ENCODE measurements around the gene KCNQ1. TPM values are rescaled to one million over a fixed set of nuclear protein-coding genes. Genes with fewer than 3 reads are reported as not detected.

The KCNQ1 gene
- polyA plus RNA-seq, 1 experiment = not detected

GRCh38 chr11:2789791-2790567 is 345.2 kb downstream of the KCNQ1 start:
- peaks cover 6% of the 10 kb centered on the region; the same call in 1 of the 2 replicates for H3K9me3 ChIP-seq (ENCODE audit: control insufficient read depth, insufficient read depth, low read length)
- no peak for DNase-seq (ENCODE audit: low read depth, low spot score)
- H3K4me3 ChIP-seq (ENCODE audit: low read depth, low read length) = no peak overlapping the region
- H3K27ac ChIP-seq (ENCODE audit: low read depth, low read length) = no peak overlapping the region
- ChIA-PET POLR2A (no interaction called here), CTCF (no interaction called here)
- peaks cover 56% of the 10 kb centered on the region for H3K27me3 ChIP-seq (ENCODE audit: control insufficient read depth, insufficient read depth, low read length)
- TF ChIP-seq, protein P1, sequence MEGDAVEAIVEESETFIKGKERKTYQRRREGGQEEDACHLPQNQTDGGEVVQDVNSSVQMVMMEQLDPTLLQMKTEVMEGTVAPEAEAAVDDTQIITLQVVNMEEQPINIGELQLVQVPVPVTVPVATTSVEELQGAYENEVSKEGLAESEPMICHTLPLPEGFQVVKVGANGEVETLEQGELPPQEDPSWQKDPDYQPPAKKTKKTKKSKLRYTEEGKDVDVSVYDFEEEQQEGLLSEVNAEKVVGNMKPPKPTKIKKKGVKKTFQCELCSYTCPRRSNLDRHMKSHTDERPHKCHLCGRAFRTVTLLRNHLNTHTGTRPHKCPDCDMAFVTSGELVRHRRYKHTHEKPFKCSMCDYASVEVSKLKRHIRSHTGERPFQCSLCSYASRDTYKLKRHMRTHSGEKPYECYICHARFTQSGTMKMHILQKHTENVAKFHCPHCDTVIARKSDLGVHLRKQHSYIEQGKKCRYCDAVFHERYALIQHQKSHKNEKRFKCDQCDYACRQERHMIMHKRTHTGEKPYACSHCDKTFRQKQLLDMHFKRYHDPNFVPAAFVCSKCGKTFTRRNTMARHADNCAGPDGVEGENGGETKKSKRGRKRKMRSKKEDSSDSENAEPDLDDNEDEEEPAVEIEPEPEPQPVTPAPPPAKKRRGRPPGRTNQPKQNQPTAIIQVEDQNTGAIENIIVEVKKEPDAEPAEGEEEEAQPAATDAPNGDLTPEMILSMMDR (IDR thresholded peaks at IDR 0.05; ENCODE audit: low read depth, low read length) = no peak

DNA sequence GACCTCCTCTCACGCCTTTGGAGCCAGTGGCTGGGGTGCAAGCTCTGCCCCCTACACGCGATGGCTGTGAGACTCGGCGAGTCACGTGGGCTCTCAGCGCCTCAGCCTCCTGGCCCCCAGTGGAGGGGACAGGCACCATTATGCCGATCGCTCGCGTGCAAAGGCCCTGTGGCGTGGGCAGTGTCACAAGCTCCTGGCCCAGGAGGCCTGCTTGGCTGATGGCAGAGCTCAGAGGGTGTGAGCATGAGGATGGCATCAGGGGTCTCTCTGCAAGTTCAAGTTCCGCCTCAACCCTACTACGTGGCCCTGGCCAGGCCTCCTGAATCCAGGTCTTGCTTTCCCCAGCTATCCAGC is 345.7 kb downstream of the KCNQ1 start:
- Histone ChIP-seq H3K9me3 (ENCODE audit: control insufficient read depth, insufficient read depth, low read length) (peaks cover 6% of the 10 kb centered on the region; the same call in 1 of the 2 replicates), H3K4me3 (ENCODE audit: low read depth, low read length) (no peak overlapping the region), H3K27me3 (ENCODE audit: control insufficient read depth, insufficient read depth, low read length) (peaks cover 56% of the 10 kb centered on the region), H3K27ac (ENCODE audit: low read depth, low read length) (no peak overlapping the region)
- CTCF ChIA-PET = no interaction called here
- DNase-seq (ENCODE audit: low read depth, low spot score) = no peak
- POLR2A ChIA-PET = no interaction called here
- TF ChIP-seq, protein P1 (IDR thresholded peaks at IDR 0.05; ENCODE audit: low read depth, low read length) = no peak

GRCh38 chr11:2791139-2791520 is 346.3 kb downstream of the KCNQ1 start:
- TF ChIP-seq, protein P1 (IDR thresholded peaks at IDR 0.05; ENCODE audit: low read depth, low read length) = no peak
- no peak overlapping the region for H3K27ac ChIP-seq (ENCODE audit: low read depth, low read length)
- H3K9me3 ChIP-seq (ENCODE audit: control insufficient read depth, insufficient read depth, low read length) = peaks cover 6% of the 10 kb centered on the region; the same call in 1 of the 2 replicates
- H3K4me3 ChIP-seq (ENCODE audit: low read depth, low read length) = no peak overlapping the region
- CTCF ChIA-PET = no interaction called here
- POLR2A ChIA-PET = no interaction called here
- peaks cover 56% of the 10 kb centered on the region for H3K27me3 ChIP-seq (ENCODE audit: control insufficient read depth, insufficient read depth, low read length)
- no peak for DNase-seq (ENCODE audit: low read depth, low spot score)

DNA sequence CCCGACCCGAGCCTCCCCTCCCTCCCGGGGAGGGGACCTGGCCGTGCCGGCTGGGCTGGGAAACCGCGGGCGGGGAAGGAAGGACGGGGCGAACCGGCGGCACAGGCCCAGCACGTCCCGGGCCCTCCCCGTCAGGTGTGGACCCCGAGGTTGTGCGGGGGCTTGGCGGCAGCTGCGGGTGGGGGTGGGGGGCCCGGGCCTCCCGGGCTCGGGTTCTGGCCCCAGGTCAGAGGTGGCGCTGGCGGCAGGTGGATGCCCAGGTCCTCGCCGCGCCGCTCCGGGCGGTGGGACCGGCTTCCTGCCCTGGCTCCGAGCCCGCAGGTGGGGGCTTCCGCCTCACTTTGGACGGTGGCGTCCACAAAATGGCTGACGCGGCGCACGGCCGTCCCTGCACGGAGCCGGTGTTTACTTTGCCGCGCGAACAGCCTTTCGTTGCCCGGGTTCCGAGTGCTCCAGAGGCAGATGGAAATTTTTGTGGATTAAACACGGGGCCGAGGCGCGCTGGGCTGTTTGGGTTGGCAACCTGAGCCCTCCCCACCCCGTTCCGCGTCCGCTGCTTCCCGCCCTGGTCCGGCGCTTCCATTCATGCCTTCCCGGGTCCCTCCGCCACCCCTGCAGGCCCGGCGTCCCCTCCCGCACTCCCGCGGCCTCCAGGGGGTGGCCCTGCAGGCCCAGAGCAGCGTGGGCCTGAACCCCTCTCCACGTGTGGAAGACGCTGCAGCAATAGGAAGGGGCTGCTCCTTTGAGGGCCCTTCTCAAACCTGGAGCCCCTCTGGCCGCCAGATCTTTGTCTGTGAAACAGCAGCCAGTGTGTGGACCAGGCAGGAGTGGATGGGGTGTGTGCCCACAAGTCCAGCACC is 346.9 kb downstream of the KCNQ1 start:
- Histone ChIP-seq H3K27ac (ENCODE audit: low read depth, low read length) (no peak overlapping the region), H3K9me3 (ENCODE audit: control insufficient read depth, insufficient read depth, low read length) (peaks cover 9% of the 10 kb centered on the region; the same call in 1 of the 2 replicates), H3K4me3 (ENCODE audit: low read depth, low read length) (peak overlapping the region; percentile 27), H3K27me3 (ENCODE audit: control insufficient read depth, insufficient read depth, low read length) (peaks cover 56% of the 10 kb centered on the region)
- CTCF ChIA-PET = no interaction called here
- TF ChIP-seq, protein P1 (IDR thresholded peaks at IDR 0.05; ENCODE audit: low read depth, low read length) = no peak
- DNase-seq (ENCODE audit: low read depth, low spot score) = no peak
- POLR2A ChIA-PET = no interaction called here

All from AG04450 (cell line).